Activated naive CD8-positive, alpha-beta T cell treated with anti-CD3 and anti-CD28 coated beads, Interleukin-2, amount 50 U/mL, for 16 hours (primary cell): Measurements from ENCODE around the gene MIB2.
"Not testable (repeated sequence)": the region's sequence is repeated elsewhere in the genome, so short reads cannot be mapped to it uniquely, and the experiment has no call there.

Experiments
- DNase-seq: peaks from one replicate; pipeline ENCODE4 v3.0.0-alpha.2; 2020; ENCODE audit warnings: low read depth, low spot score

Gene MIB2

DNA sequence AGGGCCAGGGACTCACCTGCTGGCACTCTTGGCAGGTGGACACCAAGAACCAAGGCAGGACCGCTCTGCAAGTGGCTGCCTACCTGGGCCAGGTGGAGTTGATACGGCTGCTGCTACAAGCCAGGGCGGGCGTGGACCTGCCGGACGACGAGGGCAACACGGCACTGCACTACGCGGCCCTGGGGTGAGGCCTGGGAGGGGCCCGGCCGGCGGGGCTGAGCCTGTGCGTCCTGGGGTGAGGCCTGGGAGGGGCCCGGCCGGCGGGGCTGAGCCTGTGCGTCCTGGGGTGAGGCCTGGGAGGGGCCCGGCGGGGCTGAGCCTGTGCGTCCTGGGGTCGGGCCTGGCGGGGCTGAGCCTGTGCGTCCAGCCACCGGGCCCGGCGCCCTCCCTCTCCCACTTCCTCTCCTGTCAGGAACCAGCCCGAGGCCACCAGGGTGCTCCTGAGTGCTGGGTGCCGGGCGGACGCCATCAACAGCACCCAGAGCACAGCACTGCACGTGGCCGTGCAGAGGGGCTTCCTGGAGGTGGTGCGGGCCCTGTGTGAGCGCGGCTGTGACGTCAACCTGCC, 12.0 kb downstream of the MIB2 start:
- DNase-seq, result no peak

GRCh38 chr1:1627829-1628753, 12.8 kb downstream of the MIB2 start:
- DNase-seq, result no peak

DNA sequence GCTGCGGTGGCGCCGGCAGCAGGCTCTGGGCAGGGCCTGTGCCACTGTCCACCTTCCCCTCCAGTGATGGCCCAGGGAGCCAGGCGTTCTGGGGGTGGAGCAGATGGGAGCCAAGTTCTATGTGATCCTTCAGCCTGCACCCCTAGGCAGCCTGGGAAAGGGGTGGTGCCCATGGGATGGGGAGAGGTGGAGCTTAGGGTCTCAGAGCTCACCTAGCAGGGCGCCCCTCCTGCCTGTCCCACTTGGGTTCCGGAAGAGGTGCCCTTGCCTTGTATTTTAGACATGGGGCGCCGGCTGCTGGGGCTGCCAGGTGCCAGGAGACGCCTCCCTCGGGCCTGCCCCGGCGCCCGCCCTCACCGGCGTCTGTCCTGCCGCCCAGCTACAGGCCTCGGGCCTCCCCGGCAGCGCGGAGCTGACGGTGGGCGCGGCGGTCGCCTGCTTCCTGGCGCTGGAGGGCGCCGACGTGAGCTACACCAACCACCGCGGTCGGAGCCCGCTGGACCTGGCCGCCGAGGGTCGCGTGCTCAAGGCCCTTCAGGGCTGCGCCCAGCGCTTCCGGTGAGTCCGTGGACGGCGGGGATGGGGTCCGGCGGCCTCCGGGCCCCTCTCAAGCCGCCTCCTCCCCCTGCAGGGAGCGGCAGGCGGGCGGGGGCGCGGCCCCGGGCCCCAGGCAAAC, 13.6 kb downstream of the MIB2 start:
- DNase-seq, result no peak

DNA sequence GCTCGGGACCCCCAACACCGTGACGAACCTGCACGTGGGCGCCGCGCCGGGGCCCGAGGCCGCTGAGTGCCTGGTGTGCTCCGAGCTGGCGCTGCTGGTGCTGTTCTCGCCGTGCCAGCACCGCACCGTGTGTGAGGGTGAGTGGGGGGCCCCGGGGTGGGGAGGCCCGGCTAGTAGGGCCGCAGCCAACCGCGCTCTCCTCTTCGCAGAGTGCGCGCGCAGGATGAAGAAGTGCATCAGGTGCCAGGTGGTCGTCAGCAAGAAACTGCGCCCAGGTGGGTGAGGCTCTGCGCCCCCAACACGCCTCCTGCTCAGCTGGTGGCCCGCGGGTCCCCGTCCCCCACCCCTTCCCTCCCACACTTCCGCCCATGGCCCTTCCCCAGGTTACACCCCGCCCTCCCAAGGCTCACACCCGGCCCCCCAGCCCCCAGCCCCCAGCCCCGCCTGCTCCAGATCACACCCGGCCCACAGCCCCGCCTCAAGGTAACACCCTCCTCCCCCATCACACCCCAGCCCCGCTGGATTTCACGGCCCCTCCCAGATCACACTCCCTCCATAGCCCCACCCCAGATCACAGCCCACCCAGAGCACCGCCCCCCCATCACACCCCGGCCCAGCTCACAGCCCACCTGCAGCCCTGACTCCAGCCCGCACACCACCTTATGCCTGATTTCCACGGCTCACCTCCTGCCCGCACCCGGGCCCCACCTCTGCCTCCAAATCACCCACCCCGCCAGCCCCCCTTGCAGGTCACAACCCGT, 14.3 kb downstream of the MIB2 start:
- peak; percentile 39 for DNase-seq

GRCh38 chr1:1630191-1630964, 15.1 kb downstream of the MIB2 start:
- peak; percentile 80 for DNase-seq

GRCh38 chr1:1630965-1631781, 15.9 kb downstream of the MIB2 start:
- no peak for DNase-seq

DNA sequence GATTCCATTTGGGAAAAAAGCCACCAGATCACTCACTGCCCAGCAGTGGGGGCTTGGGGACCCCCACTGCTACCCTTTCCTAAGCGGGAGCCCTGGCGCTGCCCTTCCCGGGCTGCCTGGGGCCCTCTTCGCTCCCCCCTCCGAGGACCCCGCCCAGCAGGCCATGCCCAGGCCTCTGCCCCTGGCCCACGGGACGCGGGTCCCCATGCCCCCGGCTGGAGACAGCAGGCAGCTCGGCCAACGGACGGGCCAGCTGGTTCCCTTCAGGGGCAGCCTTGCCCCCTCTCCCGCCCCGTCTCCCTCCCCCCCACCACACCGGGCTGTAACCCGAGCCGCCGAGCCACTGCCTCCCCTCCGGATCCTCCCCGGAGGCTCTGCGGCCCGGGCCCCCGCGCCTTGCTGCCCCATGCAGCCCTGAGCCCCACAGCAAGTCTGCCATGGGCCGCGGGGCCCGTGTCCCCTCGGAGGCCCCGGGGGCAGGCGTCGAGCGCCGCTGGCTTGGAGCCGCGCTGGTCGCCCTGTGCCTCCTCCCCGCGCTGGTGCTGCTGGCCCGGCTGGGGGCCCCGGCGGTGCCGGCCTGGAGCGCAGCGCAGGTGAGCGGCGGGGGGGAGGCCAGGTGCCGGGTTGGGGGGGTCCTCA, 16.6 kb downstream of the MIB2 start, which contains the start of gene MMP23B:
Gene MMP23B, plus strand, starts transcription at position 392 of the 639 bp plus-strand sequence. Its CDS starts 46 bp downstream, at position 438.
- DNase-seq, result no peak

GRCh38 chr1:1633409-1633808, 18.1 kb downstream of the MIB2 start:
- DNase-seq, result not testable (repeated sequence)

DNA sequence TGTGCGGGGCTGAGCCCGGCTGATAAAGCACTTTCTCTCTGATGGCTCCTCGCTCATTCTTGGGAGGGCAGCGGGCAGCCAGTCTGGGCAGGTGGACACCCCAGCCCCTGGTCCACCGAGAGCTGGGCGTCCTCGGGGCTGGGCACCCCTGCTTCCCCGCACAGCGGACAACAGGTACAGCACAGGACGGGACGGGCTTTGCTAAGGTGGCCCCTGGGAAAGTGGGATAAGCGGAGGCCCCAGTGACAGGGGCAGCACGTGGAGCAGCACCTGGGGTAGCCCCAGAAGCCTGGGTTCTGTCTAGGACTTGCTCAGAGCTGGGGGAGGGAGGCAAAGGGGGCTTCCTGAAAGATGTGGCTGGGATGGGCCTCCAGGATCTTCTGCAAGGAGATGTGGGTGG, 19.3 kb downstream of the MIB2 start:
- not testable (repeated sequence) for DNase-seq

- not testable (repeated sequence) for DNase-seq
Measured at GRCh38 chr1:1636621-1637478, 21.6 kb downstream of the MIB2 start.

- DNase-seq, result not testable (repeated sequence)
Measured at GRCh38 chr1:1637479-1637875, 22.2 kb downstream of the MIB2 start.

DNA sequence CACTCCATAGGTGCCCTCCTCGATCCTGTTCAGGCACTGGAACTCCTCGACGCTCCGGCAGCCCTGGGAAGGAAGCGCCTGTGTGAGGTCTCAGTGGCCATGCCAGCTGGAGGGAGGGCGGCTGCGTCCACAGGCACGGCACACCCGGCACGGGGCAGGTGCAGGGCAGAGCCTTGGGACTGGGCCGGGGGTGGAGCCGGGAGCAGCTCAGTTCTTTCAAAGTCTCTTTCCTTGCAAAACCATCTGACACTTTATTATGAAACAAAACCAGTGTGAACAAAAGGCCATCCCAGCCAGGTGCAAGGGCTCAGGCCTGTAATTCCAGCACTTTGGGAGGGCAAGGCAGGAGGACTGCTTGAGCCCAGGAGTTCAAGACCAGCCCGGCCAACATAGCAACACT, 23.2 kb downstream of the MIB2 start:
- DNase-seq, result not testable (repeated sequence)

- not testable (repeated sequence) for DNase-seq
Measured at GRCh38 chr1:1639368-1639767, 24.1 kb downstream of the MIB2 start.

DNA sequence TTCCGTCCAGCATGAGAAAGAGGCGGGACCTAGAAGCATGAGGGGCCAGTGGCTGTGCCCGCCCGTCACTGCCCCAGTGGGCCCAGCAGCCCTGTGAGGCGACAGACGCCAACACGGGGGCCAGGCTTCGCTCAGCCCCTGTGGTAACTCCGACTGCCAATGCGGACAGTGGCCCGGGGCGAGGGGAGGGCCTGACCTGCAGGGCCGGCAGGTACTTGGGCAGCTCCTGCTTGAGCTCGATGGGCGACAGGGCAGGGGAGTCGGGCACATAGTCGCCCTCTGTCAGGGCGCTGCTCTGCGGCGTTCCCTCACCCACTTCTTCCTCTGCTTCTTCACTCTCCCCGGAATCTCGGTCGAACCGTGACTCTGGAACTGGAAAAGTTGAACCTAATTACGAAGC, 24.8 kb downstream of the MIB2 start:
- DNase-seq, result not testable (repeated sequence)

DNA sequence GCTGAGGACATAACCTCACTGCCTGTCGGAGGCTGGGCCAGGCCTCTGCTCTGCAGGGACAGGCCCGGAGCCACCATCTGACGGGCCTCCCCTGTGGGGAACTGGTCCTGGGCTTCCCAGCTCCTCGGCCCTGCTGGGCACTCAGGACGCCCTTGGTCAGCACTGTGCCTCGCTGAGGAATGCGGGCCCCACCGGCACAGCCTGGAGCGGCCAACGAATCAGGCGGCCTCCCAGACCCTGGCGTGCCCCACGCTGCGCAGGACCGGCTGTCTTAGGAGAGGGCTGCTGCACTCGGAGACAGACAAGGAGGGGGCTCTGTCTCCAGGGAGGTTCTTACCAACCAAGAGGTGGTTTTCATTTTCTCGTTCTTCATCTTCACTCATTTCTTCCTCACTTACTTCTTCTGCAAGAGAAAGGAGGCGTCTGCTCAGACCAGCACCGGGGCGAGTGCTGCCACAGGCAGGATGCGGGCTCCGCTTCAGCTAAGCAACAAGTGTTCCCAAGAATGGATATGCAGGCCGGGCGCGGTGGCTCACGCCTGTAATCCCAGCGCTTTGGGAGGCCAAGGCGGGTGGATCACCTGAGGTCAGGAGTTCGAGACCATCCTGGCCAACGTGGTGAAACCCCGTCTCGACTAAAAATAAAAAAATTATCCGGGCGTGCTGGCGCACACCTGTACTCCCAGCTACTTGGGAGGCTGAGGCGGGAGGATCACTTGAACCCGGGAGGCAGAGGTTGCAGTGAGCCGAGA, 25.6 kb downstream of the MIB2 start:
- DNase-seq, result not testable (repeated sequence)

- DNase-seq, result not testable (repeated sequence)
Measured at GRCh38 chr1:1646326-1646725, 31.0 kb downstream of the MIB2 start.

GRCh38 chr1:1647567-1648241, 32.4 kb downstream of the MIB2 start:
- DNase-seq, result not testable (repeated sequence)
